H1 (cell line): Measurements from ENCODE around the gene YIF1A. TPM values are rescaled to one million over a fixed set of nuclear protein-coding genes. Genes with fewer than 3 reads are reported as not detected.

Experiments used
- CTCF ChIA-PET: fragments of 300-600 bp; sonication (Branson Sonifier 250); formaldehyde crosslinking; loops from one replicate; lab custom pipeline; 2021; ENCODE audit not compliant: partially characterized antibody; lab: Charles Lee
- POLR2A ChIA-PET: fragments of 300-600 bp; sonication (Branson Sonifier 250); formaldehyde crosslinking; loops from one replicate; lab custom pipeline; 2021; ENCODE audit warnings: inconsistent platforms; ENCODE audit not compliant: partially characterized antibody; lab: Charles Lee
- DNase-seq, 2 experiments: peaks; one replicate each; pipeline versions ENCODE4 v3.0.0 to v3.0.0-alpha.2; 2010 to 2022; ENCODE audit warnings: low spot score in 2 of 2, low read depth in 1 of 2, mixed read lengths in 1 of 2
- FAIRE-seq: peaks from 2 replicates; lab custom pipeline; 2011; peaks lifted over from hg19 to GRCh38; lab: Jason Lieb, UNC
- H2AFZ ChIP-seq: 2 replicates; pipeline ENCODE4 v1.8.1; 2012; ENCODE audit warnings: low read length, inconsistent platforms
- H2AK5ac ChIP-seq: 2 replicates; pipeline ENCODE4 v1.6.1; 2013; ENCODE audit warnings: low read depth, low read length
- H2BK120ac ChIP-seq: replicated peaks from 2 replicates; pipeline ENCODE3; 2013; ENCODE audit warnings: low read depth, low read length, inconsistent platforms
- H2BK12ac ChIP-seq: 2 replicates; pipeline ENCODE4 v1.6.1; 2013; ENCODE audit warnings: low read depth, low read length
- H2BK15ac ChIP-seq: 2 replicates; pipeline ENCODE4 v1.6.1; 2013; ENCODE audit warnings: low read length
- H2BK20ac ChIP-seq: 2 replicates; pipeline ENCODE4 v1.6.1; 2013; ENCODE audit warnings: low read length
- H2BK5ac ChIP-seq: 2 replicates; pipeline ENCODE4 v1.6.1; 2013; ENCODE audit warnings: low read depth, low read length
- H3K14ac ChIP-seq: 2 replicates; pipeline ENCODE4 v1.6.1; 2013; ENCODE audit warnings: inconsistent platforms; ENCODE audit not compliant: insufficient read length
- H3K18ac ChIP-seq: 2 replicates; pipeline ENCODE4 v1.6.1; 2013; ENCODE audit warnings: low read length; ENCODE audit errors: extremely low read depth
- H3K23ac ChIP-seq: 2 replicates; pipeline ENCODE4 v1.6.1; 2013; ENCODE audit warnings: inconsistent platforms; ENCODE audit not compliant: insufficient read length
- H3K23me2 ChIP-seq: 2 replicates; pipeline ENCODE4 v1.6.1; 2013; ENCODE audit warnings: low read depth, low read length
- H3K27ac ChIP-seq: 2 replicates; pipeline ENCODE4 v1.6.1; 2011; ENCODE audit warnings: low read depth, low read length, inconsistent platforms
- H3K27me3 ChIP-seq, 4 experiments: replicated peaks in 1 of 4; 1 replicate in 1 of 4; 2 replicates in 3 of 4; pipeline versions ENCODE4 v1.6.1 to v1.8.1; 2011 to 2013; ENCODE audit warnings: low read length in 3 of 4, mild to moderate bottlenecking in 3 of 4, inconsistent platforms in 2 of 4, mixed read lengths in 2 of 4, moderate library complexity in 1 of 4; ENCODE audit not compliant: control insufficient read depth in 3 of 4, insufficient read depth in 3 of 4; ENCODE audit errors: extremely low read depth in 1 of 4
- H3K36me3 ChIP-seq, 4 experiments: 2 replicates each; pipeline versions ENCODE4 v1.6.1 to v1.8.1; 2011 to 2013; ENCODE audit warnings: mild to moderate bottlenecking in 4 of 4, low read length in 3 of 4, moderate library complexity in 2 of 4, control low read depth in 1 of 4, inconsistent platforms in 1 of 4; ENCODE audit not compliant: insufficient read depth in 4 of 4, control insufficient read depth in 2 of 4
- H3K4ac ChIP-seq: replicated peaks from 2 replicates; pipeline ENCODE3; 2013; ENCODE audit warnings: low read length, low read depth, mixed read lengths, inconsistent platforms; ENCODE audit not compliant: insufficient read length
- H3K4me1 ChIP-seq, 4 experiments: replicated peaks in 1 of 4; 1 replicate in 1 of 4; 2 replicates in 3 of 4; pipeline versions ENCODE4 v1.6.1 to v1.8.1; 2011 to 2013; ENCODE audit warnings: low read length in 3 of 4, inconsistent platforms in 2 of 4, mixed read lengths in 1 of 4; ENCODE audit not compliant: insufficient read depth in 4 of 4, control insufficient read depth in 3 of 4
- H3K4me2 ChIP-seq, 2 experiments: 2 replicates each; pipeline versions ENCODE4 v1.6.1 to v1.8.1; 2011 to 2013; ENCODE audit warnings: low read depth in 2 of 2, low read length in 2 of 2, control low read depth in 1 of 2, inconsistent platforms in 1 of 2, mild to moderate bottlenecking in 1 of 2; ENCODE audit not compliant: insufficient read depth in 1 of 2
- H3K4me3 ChIP-seq, 4 experiments: fragments of 200-600, 300-600 bp in 1 of 4; sonication (generic), shearing (Covaris generic), sonication (Bioruptor Twin) in 1 of 4; 2 replicates each; pipeline versions ENCODE4 v1.5.1 to v1.8.1; 2011 to 2016; ENCODE audit warnings: low read length in 4 of 4, low read depth in 3 of 4, control low read depth in 2 of 4, inconsistent platforms in 2 of 4, mild to moderate bottlenecking in 2 of 4, mixed read lengths in 1 of 4, moderate library complexity in 1 of 4; ENCODE audit not compliant: insufficient read depth in 2 of 4; ENCODE audit errors: extremely low read depth in 1 of 4
- H3K56ac ChIP-seq: replicated peaks from 2 replicates; pipeline ENCODE3; 2013; ENCODE audit warnings: low read depth, mild to moderate bottlenecking, mixed read lengths, low read length, inconsistent platforms; ENCODE audit not compliant: insufficient read length
- H3K79me1 ChIP-seq: 2 replicates; pipeline ENCODE4 v1.6.1; 2013; ENCODE audit warnings: low read depth, low read length, control low read depth
- H3K79me2 ChIP-seq, 2 experiments: 2 replicates each; pipeline versions ENCODE4 v1.6.1 to v1.8.1; 2012 to 2013; ENCODE audit warnings: low read length in 2 of 2, mild to moderate bottlenecking in 2 of 2, inconsistent platforms in 1 of 2; ENCODE audit not compliant: insufficient read depth in 2 of 2, control insufficient read depth in 1 of 2
- H3K9ac ChIP-seq, 4 experiments: replicated peaks in 1 of 4; 1 replicate in 1 of 4; 2 replicates in 3 of 4; pipeline versions ENCODE4 v1.6.1 to v1.8.1; 2011 to 2013; ENCODE audit warnings: low read depth in 3 of 4, low read length in 3 of 4, control low read depth in 2 of 4, mild to moderate bottlenecking in 2 of 4, moderate library complexity in 2 of 4, inconsistent platforms in 1 of 4; ENCODE audit errors: extremely low read depth in 1 of 4
- H3K9me3 ChIP-seq, 2 experiments: 2 replicates each; pipeline versions ENCODE4 v1.6.1 to v1.8.1; 2012 to 2013; ENCODE audit warnings: mild to moderate bottlenecking in 2 of 2, moderate library complexity in 2 of 2, control low read depth in 1 of 2, inconsistent platforms in 1 of 2, low read depth in 1 of 2, low read length in 1 of 2, mixed read lengths in 1 of 2; ENCODE audit not compliant: insufficient read depth in 2 of 2
- H4K20me1 ChIP-seq, 2 experiments: replicated peaks in 1 of 2; 2 replicates each; pipeline versions ENCODE3 to v1.8.1; 2011 to 2013; ENCODE audit warnings: inconsistent platforms in 2 of 2, low read length in 2 of 2, mild to moderate bottlenecking in 1 of 2; ENCODE audit not compliant: insufficient read depth in 2 of 2, control insufficient read depth in 1 of 2
- H4K5ac ChIP-seq: 2 replicates; pipeline ENCODE4 v1.6.1; 2013; ENCODE audit warnings: low read length, low read depth, mixed read lengths, inconsistent platforms; ENCODE audit not compliant: insufficient read length
- H4K8ac ChIP-seq: 2 replicates; pipeline ENCODE4 v1.8.0; 2013; ENCODE audit warnings: mild to moderate bottlenecking, moderate library complexity, low read length, inconsistent platforms; ENCODE audit not compliant: insufficient read depth; ENCODE audit errors: extremely low read depth
- H4K91ac ChIP-seq: replicated peaks from 2 replicates; pipeline ENCODE3; 2013; ENCODE audit warnings: low read length, mixed read lengths, inconsistent platforms; ENCODE audit not compliant: insufficient read length
- SUZ12 ChIP-seq: fragments of 200-600 bp; sonication (generic); IDR thresholded peaks from 2 replicates; pipeline ENCODE4 v1.6.1; 2012; ENCODE audit warnings: mild to moderate bottlenecking, inconsistent platforms, low read length, moderate library complexity, mixed read lengths
- TAF1 ChIP-seq: IDR thresholded peaks from 2 replicates; pipeline ENCODE4 v1.6.1; 2011; ENCODE audit warnings: mild to moderate bottlenecking, low read depth, low read length
- WGBS, 2 experiments: shearing (Covaris generic) in 1 of 2; methylation state at CpG; one replicate each; pipeline versions ENCODE4 v1.1.6 to v1.1.7; 2013 to 2015; ENCODE audit warnings: low lambda C conversion rate in 2 of 2, mixed read lengths in 2 of 2, inconsistent platforms in 1 of 2, low coverage in 1 of 2, missing lambda C conversion rate in 1 of 2; ENCODE audit not compliant: insufficient replicate concordance in 2 of 2, insufficient coverage in 1 of 2, insufficient read length in 1 of 2; ENCODE audit errors: extremely low coverage in 1 of 2, missing lambda C conversion rate in 1 of 2; 5-methylcytosine and 5-hydroxymethylcytosine counted together
- polyA plus RNA-seq, 7 experiments: library from polyadenylated mRNA; depleted of rRNA in 3 of 7; stranded (reverse) in 5 of 7; unstranded in 2 of 7; fragments of >200 nt in 5 of 7; fragments of 200-250 nt in 2 of 7; gene quantifications; 1 replicate in 5 of 7; 2 replicates in 1 of 7; 4 replicates in 1 of 7; pipeline versions ENCODE4 v1.2.1 to v1.2.3, GENCODE V29; 2011 to 2013; ENCODE audit warnings: missing spikeins in 2 of 7, mixed read lengths in 2 of 7
- total RNA-seq: library from RNA; stranded (reverse); fragmentation: NEBNext Ultra II Directional; extraction: Animal tissue kit (Norgen Biotek cat#: 25700); gene quantifications from 2 replicates; pipeline ENCODE4 v1.2.1, GENCODE V29; 2021

The YIF1A gene
- total and polyA plus RNA-seq, 2 of the 8 experiments (the other 6 are each of a cell fraction or from before 2014, with no cell fraction given), result 70.1 to 178 TPM

- POLR2A ChIA-PET, result interaction anchor here (0.8 to 3.5 kb wide), 13 partner anchors 9 to 121 kb away, joined by 3 to 19 read pairs (median 7); partner anchors contain the start of genes BRMS1, MRPL11, RIN1 and YIF1A
- H2AFZ ChIP-seq, result no peak overlapping the region
Observed at GRCh38 chr11:66317322-66317722, 28.4 kb upstream of the YIF1A start.

More at GRCh38 chr11:66317322-66317722, 28.4 kb upstream of the YIF1A start:
- H3K79me2 ChIP-seq, result no peaks in the 10 kb centered on the region
- H3K27ac ChIP-seq, result peak overlapping the region; percentile 32; the same call in 1 of the 2 replicates
- H3K79me1 ChIP-seq, result no peaks in the 10 kb centered on the region
- no peak for DNase-seq
- H3K9me3 ChIP-seq, result no peaks in the 10 kb centered on the region
- peak overlapping the region in 2 of 4 experiments; percentile 22 to 39; a peak in 3 of 7 replicates for H3K9ac ChIP-seq
- peak overlapping the region; percentile 89; the same call in 1 of the 2 replicates for H2AK5ac ChIP-seq
- H4K20me1 ChIP-seq, result no peaks in the 10 kb centered on the region
- no peak for TF ChIP-seq SUZ12
- TF ChIP-seq TAF1, result 0 out of 2 replicates have a peak, but pooled peaks have one; percentile 3
- TF ChIP-seq, all 59 proteins: peak for 1
- Histone ChIP-seq H3K23me2 (peaks cover 7% of the 10 kb centered on the region), H3K4ac (peak overlapping the region; percentile 3), H3K23ac (no peak overlapping the region), H3K4me2 (peak overlapping the region; percentile 43 to 69), H2BK5ac (peak overlapping the region; percentile 85; the same call in 1 of the 2 replicates), H2BK15ac (no peak overlapping the region), H2BK20ac (peak overlapping the region; percentile 77), H2BK12ac (peak overlapping the region; percentile 92), H3K4me1 (peaks cover 9 to 28% (median 19%) of the 10 kb centered on the region in 4 experiments), H3K18ac (peak overlapping the region; percentile 72), H3K27me3 (peaks cover 0 to 5% (median 0%) of the 10 kb centered on the region in 4 experiments; a peak in 3 of 7 replicates), H3K36me3 (no peaks in the 10 kb centered on the region), H2BK120ac (peak overlapping the region; percentile 78), H3K4me3 (peak overlapping the region in 1 of 4 experiments; percentile 40; a peak in 1 of 8 replicates), H4K91ac (peak overlapping the region; percentile 91), H3K56ac (no peak overlapping the region), H3K14ac (no peak overlapping the region), H4K8ac (peak overlapping the region; percentile 71), H4K5ac (peak overlapping the region; percentile 5)
- WGBS, 2 experiments, result 27% methylated on average over 11 of the region's 14 CpGs; no CpG with 5 or more reads in 1 of the 2 experiments
- CTCF ChIA-PET, result interaction anchor here (0.6 to 11.7 kb wide), 16 partner anchors 9 to 1295 kb away, joined by 3 to 242 read pairs (median 4); partner anchors contain the start of gene RIN1
- FAIRE-seq, result peak; percentile 24
